GM10847 (cell line): ENCODE results near the gene PLPP6.

Experiments used
- POLR2A ChIP-seq: IDR thresholded peaks from 2 replicates; pipeline ENCODE4 v1.6.1; 2011; ENCODE audit not compliant: insufficient read length; ENCODE audit errors: extremely low read depth

PLPP6 gene

DNA sequence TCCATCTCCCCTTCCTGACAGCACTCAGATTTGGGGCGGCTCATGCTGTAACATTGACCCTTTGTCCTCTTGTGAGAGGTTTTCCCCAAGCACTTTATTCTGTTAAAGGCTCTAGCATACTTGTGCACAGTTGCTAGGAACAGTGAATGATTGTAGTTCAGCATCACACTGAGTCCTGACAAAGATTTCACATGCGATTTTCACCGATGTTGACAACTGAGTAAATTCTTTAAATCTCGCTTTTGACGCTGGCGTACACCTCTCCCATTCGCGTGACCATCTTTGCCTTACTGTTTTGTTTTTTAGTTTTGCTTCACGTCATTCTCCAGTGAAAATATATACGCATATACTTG, 18.1 kb downstream of the PLPP6 start:
- TF ChIP-seq POLR2A, result no peak

DNA sequence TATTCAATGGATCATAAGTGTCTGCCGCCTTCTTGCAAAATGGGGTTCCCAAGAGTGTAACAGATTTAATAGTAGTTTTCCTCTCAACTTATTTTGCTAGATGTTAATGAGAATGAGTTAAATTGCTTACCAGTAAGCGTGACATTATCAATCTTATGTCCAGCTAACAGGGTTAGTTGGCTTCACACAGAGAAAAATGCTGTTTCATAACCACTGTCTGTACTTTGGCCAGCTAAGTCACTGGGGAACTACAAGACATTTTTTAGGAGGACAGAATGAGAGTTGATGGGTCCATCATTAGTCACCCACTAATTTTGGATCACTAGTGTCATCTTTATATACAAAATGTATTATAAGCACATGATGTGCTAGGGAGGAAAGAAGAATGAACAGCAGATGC, 18.7 kb downstream of the PLPP6 start:
- no peak for TF ChIP-seq POLR2A

DNA sequence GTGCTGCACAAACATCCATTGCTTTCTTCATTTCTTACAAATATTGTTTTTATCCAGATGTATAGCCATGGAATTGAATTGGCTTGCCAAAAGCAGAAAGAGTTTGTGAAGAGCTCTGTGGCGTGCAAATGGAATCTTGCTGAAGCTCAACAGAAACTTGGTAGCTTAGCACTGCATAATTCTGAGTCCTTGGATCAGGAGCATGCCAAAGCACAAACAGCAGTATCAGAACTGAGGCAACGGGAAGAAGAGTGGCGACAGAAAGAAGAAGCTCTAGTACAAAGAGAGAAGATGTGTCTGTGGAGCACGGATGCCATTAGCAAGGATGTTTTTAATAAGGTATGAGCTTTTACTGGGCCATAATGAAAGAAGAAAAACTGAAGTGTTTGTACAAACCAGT, 22.7 kb downstream of the PLPP6 start:
- no peak for TF ChIP-seq POLR2A

DNA sequence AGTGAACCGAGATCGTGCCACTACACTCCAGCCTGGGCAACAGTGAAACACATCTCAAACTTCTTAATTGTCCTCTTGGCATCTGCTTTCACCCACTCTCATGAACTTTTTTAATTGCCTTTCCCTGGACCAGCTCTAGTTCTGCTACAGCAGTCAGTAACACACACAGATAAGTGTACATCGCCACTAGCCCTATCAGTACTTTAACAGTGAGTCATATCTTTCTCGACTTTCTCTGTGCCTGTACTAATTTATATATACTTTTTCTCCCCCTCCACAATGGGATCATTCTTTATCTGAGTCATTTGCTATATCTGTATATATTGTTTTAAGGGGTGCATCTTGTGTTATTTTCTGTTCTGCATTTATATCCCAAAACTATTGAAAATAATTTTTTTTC, 24.0 kb downstream of the PLPP6 start:
- no peak for TF ChIP-seq POLR2A

DNA sequence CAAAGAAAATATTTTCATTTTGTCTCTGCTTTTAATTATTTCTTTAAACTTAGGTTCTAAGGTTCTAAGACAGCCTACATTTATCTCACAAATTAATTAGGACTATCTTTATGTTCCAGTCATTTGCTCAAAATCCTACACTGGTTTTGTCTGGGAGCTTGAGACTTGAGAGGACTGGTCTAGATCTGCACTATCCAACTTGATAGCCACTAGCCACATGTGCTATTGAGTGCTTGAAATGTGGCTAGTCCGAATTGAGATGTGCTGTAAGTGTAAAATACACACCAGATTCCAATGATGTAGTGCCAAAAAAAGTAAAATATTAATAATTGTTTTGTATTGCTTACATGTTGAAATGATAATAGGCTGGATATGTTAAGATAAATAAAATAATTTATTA, 24.5 kb downstream of the PLPP6 start:
- TF ChIP-seq POLR2A, result no peak

DNA sequence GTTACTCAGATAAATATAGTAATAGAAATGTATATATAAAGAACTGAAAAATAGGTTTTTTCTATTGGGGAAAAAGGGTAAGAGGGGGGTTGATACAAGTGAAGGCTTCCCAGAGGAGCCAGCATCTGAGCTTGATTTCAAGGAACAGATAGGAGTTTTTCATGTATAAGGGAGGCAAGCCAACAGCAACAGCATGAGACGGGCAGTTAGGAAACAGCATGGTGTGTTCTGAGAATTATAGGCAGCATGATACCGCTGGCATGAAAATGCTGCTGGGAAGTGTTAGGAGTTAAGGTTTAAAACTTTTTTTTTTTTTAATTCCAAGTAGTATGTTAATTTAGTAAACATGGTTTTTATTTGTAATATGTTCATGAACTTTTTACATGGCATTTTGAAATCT, 26.9 kb downstream of the PLPP6 start:
- no peak for TF ChIP-seq POLR2A

DNA sequence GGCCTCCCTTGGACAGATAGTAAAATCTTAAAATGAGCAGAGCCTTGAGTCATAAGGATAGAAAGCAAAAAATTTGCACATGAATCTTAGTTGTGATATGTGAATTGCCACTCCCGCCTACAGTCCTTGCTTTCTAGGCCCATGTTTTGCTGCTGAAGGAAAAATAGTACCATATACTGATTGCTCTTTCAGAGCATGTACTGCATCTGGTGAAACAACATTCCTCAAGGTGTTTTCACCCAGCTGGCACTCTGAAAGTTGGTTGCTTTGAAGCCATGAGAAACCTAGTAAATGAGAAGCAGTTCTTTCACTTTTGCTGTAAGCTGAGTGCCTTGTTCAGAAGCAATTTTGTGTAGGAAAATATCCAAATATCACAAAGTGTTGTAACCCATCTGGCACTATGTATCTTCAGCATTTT, 27.6 kb downstream of the PLPP6 start:
- no peak for TF ChIP-seq POLR2A

DNA sequence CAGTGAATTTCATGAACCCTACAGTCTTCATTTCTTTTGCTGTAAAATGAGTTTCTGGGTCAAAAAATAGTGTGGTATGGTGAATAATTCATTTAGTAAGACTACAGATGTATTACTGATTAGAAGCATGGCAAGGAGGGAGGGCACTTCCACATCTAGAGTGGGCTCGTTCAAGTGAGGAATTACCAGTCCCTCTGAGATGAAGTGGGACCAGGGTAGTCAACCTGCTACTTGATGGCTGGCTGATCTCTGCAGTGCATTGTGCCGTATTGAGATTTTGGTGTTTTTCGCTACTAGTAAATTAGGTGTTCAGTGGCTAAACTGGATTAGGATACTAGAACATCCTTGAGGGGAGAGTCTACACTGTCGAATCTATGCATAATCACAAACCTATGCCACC, 28.1 kb downstream of the PLPP6 start:
- TF ChIP-seq POLR2A, result no peak

DNA sequence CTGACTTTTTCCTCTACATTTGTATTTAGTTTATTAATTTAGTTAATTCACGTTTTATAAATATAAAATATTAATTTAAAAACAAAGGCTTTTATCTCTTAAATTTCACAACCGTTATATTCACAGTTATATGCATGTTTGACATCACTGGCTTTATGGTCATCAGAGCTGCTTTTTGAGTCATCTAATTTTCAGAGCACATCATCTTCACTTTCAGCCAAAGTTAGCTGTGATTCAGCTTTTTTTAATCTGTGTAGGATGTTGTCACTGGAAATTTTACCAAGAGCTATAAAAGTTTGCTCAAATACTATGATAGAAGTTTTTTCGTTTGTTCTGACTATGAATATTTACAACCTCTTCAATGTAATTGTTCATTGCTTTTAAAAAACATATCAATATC, 29.7 kb downstream of the PLPP6 start:
- no peak for TF ChIP-seq POLR2A

DNA sequence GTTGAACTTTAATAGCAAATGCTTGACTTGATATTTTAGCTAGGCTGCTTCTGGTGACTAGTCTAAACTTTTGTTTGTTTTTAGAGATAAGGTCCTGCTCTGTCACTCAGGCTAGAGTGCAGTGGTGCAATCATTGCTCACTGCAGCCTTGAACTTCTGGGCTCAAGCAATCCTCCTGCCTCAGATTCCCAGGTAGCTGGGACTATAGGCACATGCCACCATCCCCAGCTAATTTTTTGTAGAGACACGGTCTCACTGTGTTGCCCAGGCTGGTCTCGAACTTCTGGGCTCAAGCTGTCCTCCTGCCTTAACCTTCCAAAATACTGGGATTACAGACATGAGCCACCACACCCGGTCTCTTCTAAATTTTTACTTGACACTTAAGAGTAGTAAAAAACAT, 38.0 kb downstream of the PLPP6 start:
- TF ChIP-seq POLR2A, result no peak

DNA sequence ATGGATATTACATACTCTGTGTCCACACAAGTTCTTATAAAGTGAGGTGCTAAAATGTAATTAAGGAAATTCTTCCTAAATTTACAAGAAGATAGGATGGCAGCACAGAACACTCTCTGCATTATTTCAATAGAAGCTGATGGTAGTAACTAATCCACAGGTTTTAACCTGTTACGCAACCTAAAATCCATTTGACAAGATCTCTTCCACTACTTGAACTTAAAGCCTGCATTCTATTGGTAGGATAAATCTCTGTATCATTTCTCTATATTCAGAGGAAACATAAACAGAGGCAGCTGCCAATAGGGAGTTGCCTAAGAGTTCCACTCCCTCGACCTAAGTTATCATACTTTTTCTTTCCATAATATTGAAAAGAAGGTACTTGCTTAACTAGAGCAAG, 38.8 kb downstream of the PLPP6 start:
- no peak for TF ChIP-seq POLR2A

DNA sequence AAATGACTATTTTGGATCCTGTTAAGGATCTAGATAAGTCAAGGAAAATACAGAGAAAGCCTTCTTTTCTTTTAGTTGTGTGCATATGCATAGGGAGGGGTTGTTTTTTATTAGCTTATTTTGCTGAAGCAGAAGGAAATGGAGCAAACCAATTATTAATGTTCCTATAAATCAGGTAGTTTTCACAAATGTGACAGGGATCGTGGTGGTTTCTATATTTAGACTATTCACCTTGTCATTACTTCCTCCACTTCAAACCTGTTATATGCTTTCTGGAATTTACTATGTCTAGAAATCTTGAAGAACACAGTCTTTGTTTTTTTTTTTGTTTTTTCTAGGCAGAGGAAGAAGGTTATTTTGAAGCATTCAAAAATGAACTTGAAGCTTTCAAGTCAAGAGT, 39.4 kb downstream of the PLPP6 start:
- no peak for TF ChIP-seq POLR2A

DNA sequence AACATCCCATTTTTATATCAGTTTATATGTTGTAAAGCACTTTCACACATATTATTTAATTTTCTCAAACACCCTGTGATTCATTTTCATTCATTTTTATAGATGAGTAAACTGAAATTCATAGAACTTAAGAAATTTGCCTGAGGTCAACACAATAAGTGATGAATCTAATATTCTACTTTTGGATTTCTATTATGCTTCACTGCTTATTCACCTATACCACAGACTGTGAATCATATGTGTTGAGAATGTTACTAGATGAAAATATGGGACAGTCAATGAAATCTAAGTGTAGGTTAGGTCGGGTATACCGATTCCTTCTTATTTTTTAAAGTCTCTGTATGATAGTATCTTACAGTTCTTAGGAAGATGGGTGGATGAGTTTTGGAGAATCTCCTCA, 42.0 kb downstream of the PLPP6 start:
- TF ChIP-seq POLR2A, result no peak

DNA sequence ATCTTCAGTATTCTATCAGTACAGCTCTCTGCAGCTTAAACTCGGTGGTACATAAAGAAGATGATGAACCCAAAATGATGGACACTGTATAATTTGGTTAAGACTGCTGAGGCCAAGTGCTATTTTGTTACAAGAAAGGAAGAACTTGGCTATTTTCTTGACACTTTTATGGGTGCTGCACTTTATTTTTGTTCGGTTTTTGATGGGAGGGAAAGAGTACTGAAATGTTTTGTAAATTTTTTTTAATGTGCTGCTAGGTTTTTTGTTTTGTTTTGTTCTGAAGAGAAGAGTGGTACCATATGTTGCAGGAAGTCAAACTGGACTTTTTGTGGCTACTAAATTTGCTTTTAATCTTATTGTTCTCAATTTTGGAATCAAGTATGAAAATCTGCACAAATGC, 43.9 kb downstream of the PLPP6 start:
- TF ChIP-seq POLR2A, result no peak

DNA sequence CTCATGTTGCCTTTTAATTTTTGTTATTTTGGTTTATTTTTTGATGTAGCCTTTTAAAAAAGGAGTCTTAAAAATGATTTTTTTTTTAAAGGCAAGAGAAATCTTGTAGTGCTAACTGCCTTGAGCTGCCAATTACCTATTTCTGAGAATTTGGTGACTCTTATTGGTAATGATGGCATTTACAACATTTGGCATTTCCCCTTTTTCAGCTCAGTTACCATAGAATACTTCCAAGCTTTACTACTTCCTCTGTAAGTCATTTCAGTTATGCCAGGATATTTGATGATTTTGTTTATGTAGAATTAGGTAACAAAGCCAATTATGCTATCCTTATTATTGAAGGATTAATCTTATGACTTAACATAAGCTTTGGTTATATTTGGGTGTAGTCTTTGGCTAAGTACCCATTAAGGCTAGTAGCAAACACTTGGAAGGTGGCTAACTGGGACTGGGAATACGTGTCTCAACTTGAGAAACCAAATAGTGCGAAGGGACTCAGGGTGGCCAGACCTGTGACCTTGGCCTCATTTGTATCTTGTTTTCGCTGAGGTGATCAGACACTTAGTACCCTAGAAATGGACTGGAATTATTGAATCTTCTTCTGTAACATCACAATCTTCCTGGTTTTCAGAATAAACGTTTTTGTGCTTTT, 45.0 kb downstream of the PLPP6 start:
- no peak for TF ChIP-seq POLR2A

DNA sequence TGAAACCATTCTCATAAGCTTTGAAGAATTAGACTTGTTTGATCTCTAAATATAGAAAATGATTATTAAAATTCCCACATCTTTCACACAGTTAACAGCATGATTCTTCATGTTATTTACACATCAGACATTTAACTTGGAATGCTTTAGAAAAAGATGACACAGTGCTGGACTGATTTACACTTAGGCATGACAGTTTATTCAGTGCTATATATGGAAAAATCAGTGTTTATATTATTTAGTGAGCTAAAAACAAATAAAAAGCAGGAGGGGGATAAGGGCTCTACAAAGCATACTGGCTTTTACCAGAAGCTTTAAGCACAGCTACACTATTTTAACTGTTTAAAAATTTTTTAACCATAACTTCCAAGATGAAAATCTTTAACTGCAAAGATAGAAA, 47.3 kb downstream of the PLPP6 start:
- no peak for TF ChIP-seq POLR2A

DNA sequence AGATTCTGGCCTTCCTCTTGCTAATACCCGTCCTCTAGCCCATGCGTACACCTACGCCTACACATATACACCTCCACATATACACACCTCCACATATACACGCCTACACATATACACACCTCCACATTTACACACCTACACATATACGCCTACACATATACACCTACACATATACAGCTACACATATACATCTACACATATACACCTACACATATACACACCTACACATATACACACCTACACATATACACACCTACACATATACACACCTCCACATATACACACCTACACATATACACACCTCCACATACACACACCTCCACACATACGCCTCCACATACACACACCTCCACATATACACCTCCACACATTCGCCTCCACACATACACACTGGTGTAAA, 51.8 kb downstream of the PLPP6 start:
- no peak for TF ChIP-seq POLR2A
